Measurements from ENCODE around the gene NDUFB8.
A peak's percentile ranks its signal among the peaks of the same experiment; 100 is the strongest.

NDUFB8 gene

GRCh38 chr10:100485801-100486495, 43.7 kb downstream of the NDUFB8 start:
- no peak for DNase-seq (ENCODE audit: low read depth)
- TF ChIP-seq CTCF (IDR thresholded peaks at IDR 0.05; ENCODE audit: insufficient read depth, low read depth, low read length, missing control alignments), result no peak
- no peak overlapping the region for H3K4me3 ChIP-seq (ENCODE audit: low read length)

GRCh38 chr10:100485366-100485765, 44.3 kb downstream of the NDUFB8 start:
- TF ChIP-seq CTCF (IDR thresholded peaks at IDR 0.05; ENCODE audit: insufficient read depth, low read depth, low read length, missing control alignments), result no peak
- no peak for DNase-seq (ENCODE audit: low read depth)
- H3K4me3 ChIP-seq (ENCODE audit: low read length), result no peak overlapping the region

- H3K4me3 ChIP-seq (ENCODE audit: low read length), result no peak overlapping the region
- TF ChIP-seq CTCF (IDR thresholded peaks at IDR 0.05; ENCODE audit: insufficient read depth, low read depth, low read length, missing control alignments), result no peak
- DNase-seq (ENCODE audit: low read depth), result no peak
Measured at GRCh38 chr10:100483876-100484666, 45.6 kb downstream of the NDUFB8 start.

- no peak for DNase-seq (ENCODE audit: low read depth)
- peak overlapping the region; percentile 43 for H3K4me3 ChIP-seq (ENCODE audit: low read length)
- TF ChIP-seq CTCF (IDR thresholded peaks at IDR 0.05; ENCODE audit: insufficient read depth, low read depth, low read length, missing control alignments), result no peak
Measured at GRCh38 chr10:100482834-100483185, 46.9 kb downstream of the NDUFB8 start.

- peak; percentile 70 for DNase-seq (ENCODE audit: low read depth)
- peak; percentile 69 for TF ChIP-seq CTCF (IDR thresholded peaks at IDR 0.05; ENCODE audit: insufficient read depth, low read depth, low read length, missing control alignments)
- H3K4me3 ChIP-seq (ENCODE audit: low read length), result peak overlapping the region; percentile 43
Measured at GRCh38 chr10:100482181-100482833, 47.4 kb downstream of the NDUFB8 start.

- no peak for TF ChIP-seq CTCF (IDR thresholded peaks at IDR 0.05; ENCODE audit: insufficient read depth, low read depth, low read length, missing control alignments)
- DNase-seq (ENCODE audit: low read depth), result peak; percentile 91
Measured at GRCh38 chr10:100481462-100482081, 48.1 kb downstream of the NDUFB8 start.

More at GRCh38 chr10:100481462-100482081, 48.1 kb downstream of the NDUFB8 start:
- peak overlapping the region; percentile 43 for H3K4me3 ChIP-seq (ENCODE audit: low read length)

All from epithelial cell of esophagus (primary cell).